HCT116 (cell line): Measurements from ENCODE around the gene FAM118A. TPM values are rescaled to one million over a fixed set of nuclear protein-coding genes. Genes with fewer than 3 reads are reported as not detected.

ENCODE experiments used
- ATAC-seq: fragments of 200-7000 bp; cut with Tn5 transposase; 2 replicates; pipeline ENCODE4 v1.9.1; 2020; ENCODE audit warnings: mild to moderate bottlenecking, moderate library complexity
- BruUV-seq: library from RNA; stranded (reverse); fragments of 400-500 nt; replicated peaks from 2 replicates; lab custom pipeline; 2021; lab: Mats Ljungman, UMichigan
- CTCF ChIA-PET: fragments of 300-600 bp; sonication (Branson Sonifier 250); formaldehyde crosslinking; loops from one replicate; lab custom pipeline; 2021; ENCODE audit warnings: antibody characterized with exemption; lab: Charles Lee
- POLR2A ChIA-PET: fragments of 300-600, 350-600 bp; sonication (Branson Sonifier 250); formaldehyde crosslinking; loops from one replicate; lab custom pipeline; 2021; ENCODE audit warnings: antibody characterized with exemption; lab: Charles Lee
- RAD21 ChIA-PET, 2 experiments: fragments of 300-600 bp; sonication (Branson Sonifier 250); formaldehyde crosslinking; loops; one replicate each; lab custom pipeline; 2023; ENCODE audit warnings: low total read pairs in 2 of 2; ENCODE audit not compliant: uncharacterized antibody in 2 of 2, unreplicated experiment in 2 of 2, low non-redundant PET in 1 of 2; lab: Charles Lee
- DNase-seq: peaks from one replicate; pipeline ENCODE4 v3.0.0-alpha.2; 2010; ENCODE audit warnings: low read depth, low spot score
- H2AFZ ChIP-seq: fragments of 200-600 bp; shearing (Covaris generic), sonication (generic); 2 replicates; pipeline ENCODE4 v1.6.1; 2017; ENCODE audit warnings: low read depth, mixed run types, mixed read lengths, antibody characterized with exemption, low read length; ENCODE audit not compliant: poor library complexity, severe bottlenecking
- H3K27ac ChIP-seq: 2 replicates; pipeline ENCODE4 v1.5.1; 2012; ENCODE audit warnings: low read depth, low read length
- H3K27me3 ChIP-seq: fragments of 200-600 bp; sonication (generic); 2 replicates; pipeline ENCODE4 v1.6.1; 2016; ENCODE audit warnings: mixed run types, low read length, mixed read lengths; ENCODE audit not compliant: insufficient read depth
- H3K36me3 ChIP-seq, 2 experiments: fragments of 200-500 bp in 1 of 2; fragments of 200-600 bp in 1 of 2; sonication (Bioruptor generic) in 1 of 2; sonication (generic) in 1 of 2; 2 replicates each; pipeline versions ENCODE4 v1.5.1 to v1.6.1; 2014 to 2016; ENCODE audit warnings: low read length in 2 of 2, inconsistent platforms in 1 of 2, mixed read lengths in 1 of 2, mixed run types in 1 of 2; ENCODE audit not compliant: insufficient read depth in 2 of 2, control insufficient read depth in 1 of 2
- H3K4me1 ChIP-seq, 2 experiments: fragments of 200-600 bp in 1 of 2; sonication (generic) in 1 of 2; 2 replicates each; pipeline versions ENCODE4 v1.5.1 to v1.6.1; 2012 to 2017; ENCODE audit warnings: low read length in 2 of 2, inconsistent platforms in 1 of 2, mild to moderate bottlenecking in 1 of 2, mixed read lengths in 1 of 2, mixed run types in 1 of 2, moderate library complexity in 1 of 2; ENCODE audit not compliant: insufficient read depth in 2 of 2, control insufficient read depth in 1 of 2
- H3K4me2 ChIP-seq: fragments of 200-600 bp; sonication (generic); 2 replicates; pipeline ENCODE4 v1.6.1; 2017; ENCODE audit warnings: mixed run types, low read length, mixed read lengths
- H3K4me3 ChIP-seq, 2 experiments: fragments of 200-600 bp in 1 of 2; sonication (generic) in 1 of 2; replicated peaks in 1 of 2; 2 replicates each; pipeline ENCODE4 v1.5.1; 2011 to 2016; ENCODE audit warnings: low read length in 2 of 2, control low read depth in 1 of 2, low read depth in 1 of 2, mild to moderate bottlenecking in 1 of 2, mixed read lengths in 1 of 2, mixed run types in 1 of 2
- H3K79me2 ChIP-seq: fragments of 200-600 bp; sonication (generic); 2 replicates; pipeline ENCODE4 v1.6.1; 2017; ENCODE audit warnings: mild to moderate bottlenecking, mixed run types, low read length, moderate library complexity, mixed read lengths; ENCODE audit not compliant: insufficient read depth
- H3K9ac ChIP-seq: fragments of 200-600 bp; sonication (generic); 2 replicates; pipeline ENCODE4 v1.6.1; 2016; ENCODE audit warnings: low read length, mixed read lengths
- H3K9me2 ChIP-seq: fragments of 200-600 bp; sonication (generic), shearing (Covaris generic); 2 replicates; pipeline ENCODE4 v1.6.1; 2017; ENCODE audit warnings: mixed run types, mild to moderate bottlenecking, moderate library complexity; ENCODE audit not compliant: insufficient read depth
- H3K9me3 ChIP-seq, 2 experiments: fragments of 200-500 bp in 1 of 2; fragments of 200-600 bp in 1 of 2; sonication (Bioruptor generic) in 1 of 2; sonication (generic) in 1 of 2; 2 replicates each; pipeline ENCODE4 v1.6.1; 2014 to 2017; ENCODE audit warnings: low read length in 2 of 2, mixed read lengths in 2 of 2, inconsistent platforms in 1 of 2, low read depth in 1 of 2, mild to moderate bottlenecking in 1 of 2, mixed run types in 1 of 2, moderate library complexity in 1 of 2; ENCODE audit not compliant: control insufficient read depth in 1 of 2, insufficient read depth in 1 of 2
- H4K20me1 ChIP-seq: fragments of 200-600 bp; sonication (generic), shearing (Covaris generic); 2 replicates; pipeline ENCODE4 v1.6.1; 2017; ENCODE audit warnings: mixed run types, mild to moderate bottlenecking, moderate library complexity; ENCODE audit not compliant: insufficient read depth
- EZH2phosphoT487 ChIP-seq: fragments of 200-600 bp; IDR thresholded peaks from 2 replicates; pipeline ENCODE4 v1.6.1; 2018; ENCODE audit warnings: antibody characterized with exemption, borderline replicate concordance
- intact Hi-C: fragments of 100-400 bp; cut with micrococcal nuclease; formaldehyde crosslinking; loops from 2 replicates; pipeline ENCODE4 v1.10.0; 2022
- total RNA-seq: library from RNA; stranded (reverse); gene quantifications from one replicate; pipeline ENCODE4 v1.2.1, GENCODE V29; 2021; ENCODE audit not compliant: unreplicated experiment
- TF ChIP-seq, protein P1 (sequence below): IDR thresholded peaks from 2 replicates; pipeline ENCODE4 v1.6.1; 2011; ENCODE audit warnings: mild to moderate bottlenecking, low read length, moderate library complexity; ENCODE audit not compliant: insufficient replicate concordance; ENCODE audit errors: extremely low read depth
- TF ChIP-seq, protein P2 (sequence below): IDR thresholded peaks from 2 replicates; pipeline ENCODE4 v1.6.1; 2012; ENCODE audit warnings: low read depth

Gene FAM118A
- total RNA-seq, 1 experiment from 2014 or later, result 43.2 TPM

DNA sequence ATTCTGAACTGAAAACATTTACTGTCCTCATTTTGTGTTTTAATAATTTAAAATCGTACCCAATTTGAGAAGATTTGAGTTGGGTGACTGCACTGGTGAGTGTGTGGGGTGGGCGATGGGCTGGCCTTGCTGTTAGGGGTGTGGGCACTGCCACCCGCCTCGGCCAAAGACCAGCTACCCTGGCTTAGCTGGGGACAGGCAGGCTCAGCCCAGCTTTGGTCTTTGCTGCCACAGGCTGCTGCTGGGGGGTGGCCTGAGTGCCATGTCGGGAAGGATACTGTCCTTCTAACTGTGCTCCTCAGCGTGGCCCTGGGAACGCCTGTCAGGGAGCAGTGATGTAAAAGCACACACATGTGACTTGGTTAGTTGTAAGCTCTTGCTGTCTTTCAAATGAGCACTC lies 22.3 kb downstream of the FAM118A start:
- ChIA-PET CTCF (no interaction called here), RAD21 (no interaction called here), POLR2A (no interaction called here)
- ATAC-seq (no peak), DNase-seq (no peak)
- no peak overlapping the region for H3K9ac ChIP-seq
- no peaks in the 10 kb centered on the region for H3K9me3 ChIP-seq
- no peaks in the 10 kb centered on the region for H3K27me3 ChIP-seq
- H3K36me3 ChIP-seq, result peaks cover 14 to 35% of the 10 kb centered on the region in 2 experiments; a peak in 3 of 4 replicates
- TF ChIP-seq, protein P1, sequence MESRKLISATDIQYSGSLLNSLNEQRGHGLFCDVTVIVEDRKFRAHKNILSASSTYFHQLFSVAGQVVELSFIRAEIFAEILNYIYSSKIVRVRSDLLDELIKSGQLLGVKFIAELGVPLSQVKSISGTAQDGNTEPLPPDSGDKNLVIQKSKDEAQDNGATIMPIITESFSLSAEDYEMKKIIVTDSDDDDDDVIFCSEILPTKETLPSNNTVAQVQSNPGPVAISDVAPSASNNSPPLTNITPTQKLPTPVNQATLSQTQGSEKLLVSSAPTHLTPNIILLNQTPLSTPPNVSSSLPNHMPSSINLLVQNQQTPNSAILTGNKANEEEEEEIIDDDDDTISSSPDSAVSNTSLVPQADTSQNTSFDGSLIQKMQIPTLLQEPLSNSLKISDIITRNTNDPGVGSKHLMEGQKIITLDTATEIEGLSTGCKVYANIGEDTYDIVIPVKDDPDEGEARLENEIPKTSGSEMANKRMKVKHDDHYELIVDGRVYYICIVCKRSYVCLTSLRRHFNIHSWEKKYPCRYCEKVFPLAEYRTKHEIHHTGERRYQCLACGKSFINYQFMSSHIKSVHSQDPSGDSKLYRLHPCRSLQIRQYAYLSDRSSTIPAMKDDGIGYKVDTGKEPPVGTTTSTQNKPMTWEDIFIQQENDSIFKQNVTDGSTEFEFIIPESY, result no peak
- TF ChIP-seq, protein P2, sequence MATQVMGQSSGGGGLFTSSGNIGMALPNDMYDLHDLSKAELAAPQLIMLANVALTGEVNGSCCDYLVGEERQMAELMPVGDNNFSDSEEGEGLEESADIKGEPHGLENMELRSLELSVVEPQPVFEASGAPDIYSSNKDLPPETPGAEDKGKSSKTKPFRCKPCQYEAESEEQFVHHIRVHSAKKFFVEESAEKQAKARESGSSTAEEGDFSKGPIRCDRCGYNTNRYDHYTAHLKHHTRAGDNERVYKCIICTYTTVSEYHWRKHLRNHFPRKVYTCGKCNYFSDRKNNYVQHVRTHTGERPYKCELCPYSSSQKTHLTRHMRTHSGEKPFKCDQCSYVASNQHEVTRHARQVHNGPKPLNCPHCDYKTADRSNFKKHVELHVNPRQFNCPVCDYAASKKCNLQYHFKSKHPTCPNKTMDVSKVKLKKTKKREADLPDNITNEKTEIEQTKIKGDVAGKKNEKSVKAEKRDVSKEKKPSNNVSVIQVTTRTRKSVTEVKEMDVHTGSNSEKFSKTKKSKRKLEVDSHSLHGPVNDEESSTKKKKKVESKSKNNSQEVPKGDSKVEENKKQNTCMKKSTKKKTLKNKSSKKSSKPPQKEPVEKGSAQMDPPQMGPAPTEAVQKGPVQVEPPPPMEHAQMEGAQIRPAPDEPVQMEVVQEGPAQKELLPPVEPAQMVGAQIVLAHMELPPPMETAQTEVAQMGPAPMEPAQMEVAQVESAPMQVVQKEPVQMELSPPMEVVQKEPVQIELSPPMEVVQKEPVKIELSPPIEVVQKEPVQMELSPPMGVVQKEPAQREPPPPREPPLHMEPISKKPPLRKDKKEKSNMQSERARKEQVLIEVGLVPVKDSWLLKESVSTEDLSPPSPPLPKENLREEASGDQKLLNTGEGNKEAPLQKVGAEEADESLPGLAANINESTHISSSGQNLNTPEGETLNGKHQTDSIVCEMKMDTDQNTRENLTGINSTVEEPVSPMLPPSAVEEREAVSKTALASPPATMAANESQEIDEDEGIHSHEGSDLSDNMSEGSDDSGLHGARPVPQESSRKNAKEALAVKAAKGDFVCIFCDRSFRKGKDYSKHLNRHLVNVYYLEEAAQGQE, result no peak
- no peak for TF ChIP-seq EZH2phosphoT487
- BruUV-seq, result no TSS peak
- H3K9me2 ChIP-seq, result no peaks in the 10 kb centered on the region
- H2AFZ ChIP-seq, result no peak overlapping the region
- no peak overlapping the region for H3K27ac ChIP-seq
- H3K4me1 ChIP-seq, result no peaks in the 10 kb centered on the region
- H3K4me2 ChIP-seq, result no peak overlapping the region
- H4K20me1 ChIP-seq, result no peaks in the 10 kb centered on the region
- intact Hi-C loops, result no loop called here
- H3K4me3 ChIP-seq, result no peak overlapping the region
- H3K79me2 ChIP-seq, result peaks cover 4% of the 10 kb centered on the region; the same call in 1 of the 2 replicates
